Hepatic stellate cell (primary cell): ENCODE measurements around the gene GSTP1.
"Not testable (repeated sequence)": the region's sequence is repeated elsewhere in the genome, so short reads cannot be mapped to it uniquely, and the experiment has no call there.

Source experiments
- DNase-seq: peaks from one replicate; pipeline ENCODE4 v3.0.0; 2011; ENCODE audit warnings: low spot score

The GSTP1 gene

GRCh38 chr11:67615728-67616430 is 32.3 kb downstream of the GSTP1 start:
- DNase-seq = no peak

GRCh38 chr11:67616431-67617242 is 33.0 kb downstream of the GSTP1 start:
- DNase-seq = no peak

GRCh38 chr11:67617243-67617953 is 33.8 kb downstream of the GSTP1 start:
- DNase-seq = no peak

- DNase-seq = not testable (repeated sequence)
These were observed 35.5 kb downstream of the GSTP1 start for GRCh38 chr11:67618901-67619659.

- not testable (repeated sequence) for DNase-seq
These were observed 36.3 kb downstream of the GSTP1 start for GRCh38 chr11:67619683-67620618.

- DNase-seq = not testable (repeated sequence)
These were observed 37.0 kb downstream of the GSTP1 start for GRCh38 chr11:67620621-67621020.

- DNase-seq = not testable (repeated sequence)
These were observed 38.3 kb downstream of the GSTP1 start for GRCh38 chr11:67621928-67622327.

- not testable (repeated sequence) for DNase-seq
These were observed 39.3 kb downstream of the GSTP1 start for GRCh38 chr11:67622905-67623304.

GRCh38 chr11:67623795-67624194 is 40.2 kb downstream of the GSTP1 start:
- not testable (repeated sequence) for DNase-seq

GRCh38 chr11:67626131-67626833 is 42.7 kb downstream of the GSTP1 start:
- DNase-seq = not testable (repeated sequence)

GRCh38 chr11:67626970-67627369 is 43.4 kb downstream of the GSTP1 start:
- DNase-seq = no peak

GRCh38 chr11:67627441-67627811 is 43.8 kb downstream of the GSTP1 start:
- DNase-seq = no peak

- no peak for DNase-seq
These were observed 44.4 kb downstream of the GSTP1 start for GRCh38 chr11:67627812-67628624.

GRCh38 chr11:67628710-67629385 is 45.2 kb downstream of the GSTP1 start:
- DNase-seq = no peak

- peak; percentile 91 for DNase-seq
These were observed 46.0 kb downstream of the GSTP1 start, which contains the start of gene NUDT8 for GRCh38 chr11:67629386-67630227. TSS of gene NUDT8 (minus strand) at chr11:67629937. CDS start at chr11:67629911, 26 bp downstream.

GRCh38 chr11:67630228-67630942 is 46.8 kb downstream of the GSTP1 start:
- DNase-seq = peak; percentile 97

- DNase-seq = no peak
These were observed 47.3 kb downstream of the GSTP1 start for GRCh38 chr11:67630943-67631331.
